Adrenal gland (tissue), 5 donors: ENCODE results near the gene MARK2.

Experiments
- CTCF ChIP-seq, 6 experiments: fragments of 450-650 bp in 4 of 6; fragments of 200-600 bp in 2 of 6; sonication (generic) in 1 of 6; IDR thresholded peaks; 1 replicate in 5 of 6; 2 replicates in 1 of 6; pipeline versions ENCODE4 v1.5.1 to v1.8.0; 2016 to 2021; ENCODE audit warnings: antibody characterized with exemption in 6 of 6, mild to moderate bottlenecking in 2 of 6, moderate library complexity in 1 of 6
- POLR2A ChIP-seq, 2 donors: fragments of 450-650 bp; IDR thresholded peaks; one replicate each; pipeline ENCODE4 v1.6.1; 2017; ENCODE audit warnings: antibody characterized with exemption in 2 of 2, mild to moderate bottlenecking in 2 of 2, moderate library complexity in 1 of 2
- donor health status: DM: no; HTN: no; CAD: no.

GRCh38 chr11:63919267-63920125, 80.6 kb downstream of the MARK2 start:
- TF ChIP-seq CTCF (IDR thresholded peaks at IDR 0.05) (no peak), POLR2A (IDR thresholded peaks at IDR 0.05) (no peak)
